Stimulated activated CD8-positive, alpha-beta memory T cell treated with anti-CD3 and anti-CD28 coated beads, Interleukin-4, amount 100 ng/mL, for 1 hour (primary cell): ENCODE data around the gene NAA40.
A peak's percentile ranks its signal among the peaks of the same experiment; 100 is the strongest.

ENCODE experiments used
- DNase-seq, 2 donors: peaks; one replicate each; pipeline ENCODE4 v3.0.0-alpha.2; 2020; ENCODE audit warnings: low read depth in 2 of 2, low spot score in 1 of 2

Gene NAA40

DNA sequence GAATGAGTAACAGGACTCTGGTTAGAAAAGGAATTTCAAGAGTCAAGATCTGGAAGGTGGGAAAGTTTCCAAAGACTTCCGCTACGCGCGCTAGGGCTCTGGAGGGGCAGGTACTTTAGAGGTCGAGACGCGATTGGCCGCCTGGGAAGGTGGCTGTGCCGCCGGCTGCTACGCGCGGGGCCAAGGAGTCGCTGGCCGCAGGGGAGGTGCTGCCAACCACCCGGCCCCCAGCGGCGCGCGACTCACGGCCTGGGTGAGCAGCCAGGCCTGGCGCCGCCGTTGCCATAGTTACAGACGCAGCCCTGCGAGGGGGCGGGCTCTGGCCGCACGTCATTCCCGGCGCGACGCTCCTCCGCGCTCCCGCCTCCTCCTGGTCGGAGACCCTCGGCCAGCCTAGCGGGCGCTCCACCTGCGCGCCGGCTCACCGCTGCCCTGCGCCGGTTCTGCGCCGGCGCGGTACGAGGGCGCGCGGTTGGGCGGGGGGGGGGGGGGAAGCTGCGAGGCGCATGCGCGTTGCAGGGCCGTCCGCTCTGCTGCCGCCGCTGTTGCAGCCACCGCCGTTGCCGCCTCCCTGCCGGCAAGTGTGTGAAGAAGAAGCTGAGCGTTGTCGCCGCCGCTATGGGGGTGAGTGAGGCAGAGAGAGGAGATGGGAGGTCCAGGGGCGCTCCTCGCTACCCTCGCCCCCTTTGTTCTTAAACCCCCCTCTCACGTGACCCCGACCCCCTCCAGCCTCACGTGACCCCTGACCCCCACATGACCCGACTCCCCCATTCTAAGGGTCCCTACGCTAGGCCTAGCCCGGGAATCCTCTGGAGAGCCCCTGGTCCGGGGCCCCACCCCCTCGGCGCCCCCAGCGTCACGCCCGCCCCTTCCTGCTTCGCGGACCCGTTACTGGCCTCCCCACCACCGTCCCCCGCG is at the start of gene NAA40:
Gene NAA40 (plus strand): TSS at position 524 of the 918 bp plus-strand sequence. CDS start 95 bp downstream, at position 619.
- DNase-seq: peak; percentile 82 to 83

DNA sequence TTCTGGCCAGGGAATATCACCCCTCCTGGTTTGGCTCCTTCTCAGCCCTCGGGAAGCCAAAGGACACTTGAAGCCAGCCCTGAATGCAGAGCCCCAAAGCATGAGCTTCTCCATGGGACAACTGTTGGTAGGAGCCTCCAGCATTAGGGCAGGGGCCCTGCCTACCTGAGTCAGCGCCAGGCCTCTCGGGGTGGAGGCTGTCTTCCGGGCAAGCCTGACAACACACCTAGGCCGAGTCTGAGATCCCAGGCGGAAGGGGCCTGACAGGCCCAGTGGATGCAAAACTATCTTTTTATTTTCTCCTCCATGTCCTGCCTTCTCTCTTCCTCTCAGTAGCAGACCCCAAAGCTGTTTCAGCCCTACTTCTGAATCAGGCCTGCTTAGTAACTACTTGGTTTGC is 49.5 kb upstream of the NAA40 start:
- no peak for DNase-seq

DNA sequence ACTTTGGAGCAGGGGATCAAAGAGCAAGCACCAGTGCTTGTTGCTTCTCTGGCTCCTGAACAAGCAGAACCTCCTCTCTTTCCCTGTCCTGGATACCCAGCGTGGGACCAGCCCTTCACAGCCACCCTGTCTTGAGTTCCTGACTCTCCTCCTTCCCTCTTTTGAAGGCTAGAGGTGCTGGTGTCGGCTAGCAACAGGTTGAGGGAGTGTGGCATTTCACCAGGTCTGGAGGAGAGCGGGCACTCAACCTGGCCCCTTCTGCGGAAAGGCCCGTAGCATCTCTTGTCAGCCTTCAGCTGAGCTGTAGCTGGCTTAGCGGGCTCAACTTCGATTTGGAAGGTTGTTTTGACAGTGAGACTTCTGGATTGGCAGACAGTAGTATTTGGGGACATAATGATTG is 48.4 kb upstream of the NAA40 start:
- no peak for DNase-seq

DNA sequence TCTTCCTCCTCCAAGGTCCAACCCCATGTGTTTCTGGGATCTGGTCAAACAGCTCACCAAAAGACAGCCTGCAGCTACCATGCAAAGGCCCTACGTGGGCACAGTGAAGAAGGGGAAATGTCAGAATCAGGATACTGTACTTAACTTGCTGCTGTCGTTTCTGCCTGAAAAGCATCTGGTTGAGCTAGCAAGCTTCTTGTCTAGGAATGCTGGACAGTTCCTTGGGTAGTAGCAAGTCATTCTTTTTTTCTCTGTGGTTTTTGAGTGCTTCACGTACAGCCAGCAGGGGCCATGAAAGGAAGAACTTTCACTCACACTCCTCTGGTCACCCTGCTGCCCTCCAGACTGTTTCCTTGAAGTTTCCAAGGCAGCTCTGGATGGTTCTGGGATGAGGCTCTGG is 46.6 kb upstream of the NAA40 start:
- DNase-seq: no peak

DNA sequence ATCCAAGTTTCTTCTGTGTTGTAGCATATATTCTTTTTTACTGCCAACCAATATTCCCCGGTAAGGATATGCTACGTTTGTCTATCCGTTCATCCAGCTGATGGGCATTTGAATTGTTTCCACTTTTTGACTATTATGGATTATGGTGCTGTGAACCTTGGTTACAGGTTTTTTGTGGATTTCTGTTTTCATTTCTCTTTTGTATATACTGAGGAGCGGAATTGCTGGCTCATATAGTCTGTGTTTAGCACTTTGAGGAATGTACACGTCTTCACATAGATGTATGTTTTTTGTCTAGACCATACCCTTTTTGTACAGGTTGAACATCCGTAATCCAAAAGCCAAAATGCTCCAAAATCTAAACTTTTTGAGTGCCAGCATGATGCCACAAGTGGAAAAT is 45.4 kb upstream of the NAA40 start:
- no peak for DNase-seq

DNA sequence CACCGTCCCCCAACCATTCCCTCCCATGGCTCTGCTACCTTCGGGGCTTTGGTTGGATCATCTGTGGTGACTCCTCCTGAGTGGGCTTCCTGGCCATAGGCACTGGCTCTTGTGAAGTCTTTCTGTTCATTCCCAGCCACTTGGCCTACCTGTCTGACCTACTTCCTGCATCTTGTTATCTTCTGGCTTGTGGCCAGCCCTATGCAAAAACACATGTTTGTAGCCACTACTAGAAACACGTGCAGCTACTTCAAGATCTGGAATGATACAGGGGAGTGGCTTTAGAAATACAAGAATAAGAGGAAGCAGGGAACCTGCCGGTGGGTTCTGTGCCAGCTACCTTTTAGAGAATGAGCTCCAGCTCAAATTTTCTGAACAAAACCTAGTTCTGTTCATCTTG is 42.7 kb upstream of the NAA40 start:
- DNase-seq: no peak

DNA sequence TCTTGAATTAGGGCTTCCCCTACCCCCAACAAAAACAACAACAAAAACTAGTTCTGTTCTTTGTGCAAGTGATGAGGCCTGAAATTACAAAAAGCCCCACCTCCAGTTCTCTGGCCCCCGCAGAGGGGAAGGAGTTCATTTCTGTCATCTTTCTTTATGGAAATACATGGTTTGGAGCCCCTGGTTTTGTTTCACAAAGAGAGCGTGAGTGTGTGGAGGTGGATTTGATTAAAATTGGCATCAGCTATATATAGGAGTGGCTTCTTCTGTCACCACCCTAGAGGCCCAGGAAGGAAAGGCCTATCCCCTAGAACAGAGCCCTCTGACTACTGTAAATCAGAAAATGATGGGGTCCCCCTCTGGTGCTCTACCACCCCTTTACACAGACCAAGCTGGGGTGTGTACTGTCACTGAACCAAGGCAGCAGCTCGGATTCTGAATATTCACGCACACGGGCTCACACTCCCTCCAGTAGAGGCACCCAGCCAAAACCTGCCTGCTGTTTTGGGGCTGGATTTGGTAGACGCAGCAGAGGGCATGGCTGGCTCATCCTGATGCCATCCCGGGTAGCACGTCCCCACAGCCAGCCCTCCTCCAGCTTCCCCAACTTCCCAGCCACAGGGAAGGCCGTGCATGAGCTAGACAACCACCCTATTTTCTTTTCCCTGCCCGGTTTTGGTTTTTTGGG is 41.2 kb upstream of the NAA40 start:
- DNase-seq: no peak

DNA sequence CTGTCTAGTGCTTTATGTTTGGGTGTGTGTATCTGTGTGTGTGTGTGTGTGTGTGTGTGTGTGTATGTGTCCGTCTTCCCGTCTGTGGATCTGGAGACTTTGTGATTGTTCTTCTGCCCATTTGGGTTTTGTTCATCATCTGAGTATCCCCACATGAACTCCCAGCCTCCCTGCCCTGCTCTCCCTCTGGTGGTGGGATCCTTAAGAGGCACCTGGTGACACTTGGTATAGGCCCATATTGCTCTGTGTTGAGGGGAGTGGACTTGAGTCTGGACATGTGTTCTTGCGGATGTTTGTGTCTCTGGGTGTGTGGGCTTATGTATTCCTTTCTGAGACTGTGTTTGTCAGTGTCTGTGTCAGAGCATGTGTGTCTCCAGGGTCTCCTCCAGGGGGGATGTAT is 37.1 kb upstream of the NAA40 start:
- no peak for DNase-seq

DNA sequence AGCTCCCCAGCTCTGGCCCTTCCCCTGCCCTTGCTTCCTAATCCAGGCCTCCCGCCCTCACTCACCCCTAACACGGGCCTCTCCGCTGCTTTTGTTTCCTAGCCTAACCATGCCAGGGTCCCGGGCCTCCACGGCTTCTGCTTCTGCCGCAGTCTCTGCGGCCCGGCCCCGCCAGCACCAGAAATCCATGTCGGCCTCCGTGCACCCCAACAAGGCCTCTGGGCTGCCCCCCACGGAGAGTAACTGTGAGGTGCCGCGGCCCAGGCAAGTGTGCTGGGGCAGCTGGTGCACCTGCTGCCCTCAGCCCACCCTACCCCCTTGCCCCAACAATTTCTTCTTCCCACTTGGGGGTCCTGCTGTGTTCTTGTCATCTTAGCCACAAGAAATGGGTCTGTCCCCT is 34.9 kb upstream of the NAA40 start:
- no peak for DNase-seq

DNA sequence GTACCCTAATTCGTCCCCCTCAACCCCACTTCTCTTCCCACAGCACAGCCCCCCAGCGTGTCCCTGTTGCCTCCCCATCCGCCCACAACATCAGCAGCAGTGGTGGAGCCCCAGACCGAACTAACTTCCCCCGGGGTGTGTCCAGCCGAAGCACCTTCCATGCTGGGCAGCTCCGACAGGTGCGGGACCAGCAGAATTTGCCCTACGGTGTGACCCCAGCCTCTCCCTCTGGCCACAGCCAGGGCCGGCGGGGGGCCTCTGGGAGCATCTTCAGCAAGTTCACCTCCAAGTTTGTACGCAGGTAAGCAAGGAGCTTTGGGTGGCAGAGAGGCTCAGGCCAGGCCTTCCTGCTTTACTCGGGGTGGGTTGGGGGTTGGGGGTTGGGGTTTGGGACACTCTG is 34.1 kb upstream of the NAA40 start:
- no peak for DNase-seq

DNA sequence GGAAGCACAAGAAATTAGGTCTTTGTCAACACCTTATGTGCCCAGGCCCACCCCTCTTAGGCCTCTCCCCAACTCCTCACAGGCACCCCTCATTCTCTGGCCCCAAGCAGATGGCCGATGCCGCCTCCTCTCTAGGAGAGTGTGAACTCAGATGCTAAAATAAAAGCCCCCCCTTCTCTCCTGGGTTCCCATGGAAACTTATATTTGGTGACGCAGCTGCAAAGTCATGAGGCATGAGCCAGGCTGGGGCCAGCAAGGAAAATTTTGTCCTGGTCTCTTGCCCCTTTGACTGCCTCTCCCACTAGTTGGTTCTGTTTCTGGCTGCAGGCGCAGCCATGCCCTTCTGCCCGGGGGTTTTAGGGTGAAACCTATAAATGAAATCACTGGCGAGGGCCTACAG is 33.6 kb upstream of the NAA40 start:
- no peak for DNase-seq

DNA sequence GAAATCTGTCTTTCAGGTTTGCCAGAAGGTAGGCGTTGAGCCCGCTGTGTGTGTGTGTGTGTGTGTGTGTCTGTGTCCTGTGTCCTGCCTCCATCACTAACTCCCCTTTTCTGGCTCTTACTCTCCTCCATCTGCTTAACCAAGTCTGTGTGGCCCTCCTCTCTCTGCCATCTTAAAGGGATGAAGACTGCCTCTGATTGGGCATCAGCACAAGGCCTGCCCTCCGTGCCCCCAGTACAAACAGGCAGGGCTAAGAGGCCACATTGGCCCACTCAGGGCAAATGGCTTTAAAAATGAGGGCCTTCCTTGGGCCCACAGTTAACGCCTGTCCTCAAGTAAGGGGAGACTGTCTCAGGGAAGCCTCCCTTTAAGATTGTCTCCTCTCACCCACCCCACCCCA is 32.7 kb upstream of the NAA40 start:
- no peak for DNase-seq

DNA sequence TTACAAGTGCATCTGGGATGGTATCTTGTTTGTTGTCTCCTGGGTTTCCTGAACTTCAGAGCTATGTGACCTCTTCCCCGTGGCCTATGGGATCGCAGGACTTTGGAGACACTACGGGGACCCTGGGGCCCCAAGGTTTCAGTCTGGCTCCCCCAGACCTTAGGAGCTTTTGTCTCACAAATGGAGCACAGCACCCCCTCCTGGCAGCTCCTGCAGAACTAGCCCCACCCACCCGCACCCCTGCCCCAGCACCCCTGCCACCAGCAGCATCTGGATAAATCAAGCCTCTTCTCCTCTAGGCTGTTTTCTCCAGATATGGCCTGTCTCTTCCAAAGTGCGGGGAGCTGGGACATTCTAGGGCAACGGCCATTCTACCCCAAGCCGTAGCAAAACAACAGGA is 32.2 kb upstream of the NAA40 start:
- DNase-seq: peak in 1 of 2 donors; percentile 27

DNA sequence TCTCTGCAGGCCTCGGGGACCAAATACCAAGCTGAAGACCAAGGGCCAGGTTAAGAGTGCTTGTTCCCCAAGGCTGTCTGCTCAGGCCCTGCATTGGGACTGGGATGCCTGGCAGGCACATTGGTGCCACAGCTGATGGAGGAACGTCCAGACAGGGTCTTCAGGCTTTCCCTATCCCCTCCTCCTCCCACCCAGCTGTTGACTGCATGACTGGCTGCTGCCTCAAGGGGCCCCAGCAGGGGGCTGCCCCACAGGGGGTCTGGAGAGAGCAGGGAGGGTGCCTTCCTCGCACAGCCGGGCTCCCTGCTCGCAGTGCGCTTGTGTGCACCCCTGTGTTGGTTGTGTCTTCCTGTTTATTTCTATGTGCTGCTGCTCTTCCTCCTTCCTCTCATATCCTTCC is 31.7 kb upstream of the NAA40 start:
- DNase-seq: no peak

DNA sequence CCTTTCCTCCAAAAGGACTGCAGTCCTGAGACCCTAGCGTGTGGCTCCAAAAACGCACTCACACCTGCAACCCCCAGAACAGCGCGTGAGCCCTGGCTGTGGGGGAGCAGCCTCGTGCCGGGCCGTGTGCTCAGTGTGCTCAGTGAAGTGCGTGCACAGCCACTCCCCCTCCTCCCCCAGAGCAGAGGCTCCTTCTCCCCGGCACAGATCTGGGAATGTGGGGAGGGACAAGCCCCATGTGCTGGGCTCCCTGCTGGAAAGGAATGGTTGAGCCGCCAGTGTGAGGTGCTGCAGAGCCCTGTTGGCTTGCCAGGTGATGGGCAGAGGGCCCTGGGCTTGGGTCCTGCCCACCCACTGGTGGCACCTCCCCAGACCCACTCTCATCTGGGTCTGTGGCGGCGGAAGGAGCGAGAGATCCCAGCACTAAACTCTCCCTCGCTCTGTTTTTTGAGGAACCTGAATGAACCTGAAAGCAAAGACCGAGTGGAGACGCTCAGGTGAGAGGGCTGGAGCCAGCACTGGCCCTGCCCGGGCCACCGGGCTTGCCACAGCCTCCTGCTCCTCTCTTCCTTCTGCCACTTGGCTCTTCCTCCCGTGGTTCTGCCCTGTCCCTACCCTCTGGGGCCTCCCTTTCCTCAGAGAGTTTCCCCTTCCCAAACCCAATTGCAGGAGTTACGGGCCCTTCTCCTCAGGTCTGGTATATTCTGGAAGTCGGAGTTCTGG is 30.8 kb upstream of the NAA40 start:
- DNase-seq: no peak

DNA sequence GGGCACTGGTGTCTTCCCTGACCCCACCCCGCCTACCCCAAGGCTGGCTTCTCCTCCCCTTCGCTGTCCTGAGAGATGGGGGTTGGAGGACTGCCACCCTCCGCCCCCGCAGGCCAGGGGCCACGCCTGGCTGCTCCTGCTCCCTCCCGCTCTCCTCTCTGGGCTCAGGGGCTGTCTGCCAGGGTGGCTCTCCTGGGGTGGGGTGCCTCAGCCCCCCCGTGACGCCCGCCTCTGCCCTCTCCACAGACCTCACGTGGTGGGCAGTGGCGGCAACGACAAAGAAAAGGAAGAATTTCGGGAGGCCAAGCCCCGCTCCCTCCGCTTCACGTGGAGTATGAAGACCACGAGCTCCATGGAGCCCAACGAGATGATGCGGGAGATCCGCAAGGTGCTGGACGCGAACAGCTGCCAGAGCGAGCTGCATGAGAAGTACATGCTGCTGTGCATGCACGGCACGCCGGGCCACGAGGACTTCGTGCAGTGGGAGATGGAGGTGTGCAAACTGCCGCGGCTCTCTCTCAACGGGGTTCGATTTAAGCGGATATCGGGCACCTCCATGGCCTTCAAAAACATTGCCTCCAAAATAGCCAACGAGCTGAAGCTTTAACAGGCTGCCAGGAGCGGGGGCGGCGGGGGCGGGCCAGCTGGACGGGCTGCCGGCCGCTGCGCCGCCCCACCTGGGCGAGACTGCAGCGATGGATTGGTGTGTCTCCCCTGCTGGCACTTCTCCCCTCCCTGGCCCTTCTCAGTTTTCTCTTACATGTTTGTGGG is 30.0 kb upstream of the NAA40 start:
- DNase-seq: no peak

DNA sequence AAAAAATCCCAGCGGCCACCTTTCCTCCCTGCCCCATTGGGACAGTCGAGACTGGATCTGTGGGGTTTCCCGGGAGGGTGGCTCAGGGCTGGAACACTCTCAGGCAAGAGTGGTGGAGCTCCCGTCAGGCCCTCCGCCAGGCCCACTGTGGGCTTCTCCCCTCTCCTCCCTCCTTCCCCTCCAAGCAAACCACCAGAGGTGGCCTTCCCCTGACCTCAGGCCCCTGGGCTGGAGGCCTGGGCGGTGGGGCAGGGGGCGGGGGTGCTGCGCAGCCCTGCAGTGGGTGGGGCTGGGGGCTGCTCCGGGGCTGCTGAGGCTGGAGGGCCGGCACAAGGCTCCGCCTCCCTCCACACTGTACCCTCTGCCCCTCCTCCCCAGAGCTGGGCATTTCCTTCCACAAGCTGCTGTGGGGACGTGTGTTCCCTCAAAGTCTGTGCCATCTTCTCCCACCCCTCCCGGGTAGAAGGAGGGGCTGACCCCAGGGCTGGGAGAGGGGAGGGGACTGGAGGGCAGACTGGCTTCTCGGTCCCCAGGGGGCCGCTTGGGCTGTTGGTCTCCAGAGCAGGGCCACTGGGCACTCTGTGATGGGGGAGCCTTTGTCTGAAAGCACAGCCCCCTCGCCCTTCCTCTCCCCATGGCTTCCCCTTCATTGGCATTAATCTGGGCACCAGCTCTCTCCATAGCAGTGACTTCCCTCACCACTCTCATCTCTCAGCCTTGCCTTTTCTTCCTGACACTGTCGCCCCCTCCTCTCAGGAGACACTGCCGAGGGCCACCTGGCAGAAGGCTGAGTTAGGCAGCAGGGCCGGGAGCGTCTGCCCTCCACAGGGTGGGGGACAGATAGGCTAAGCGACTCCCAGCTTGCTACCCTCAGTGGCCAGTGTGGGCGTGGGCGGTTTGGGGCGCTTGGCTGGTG is 29.0 kb upstream of the NAA40 start:
- no peak for DNase-seq

DNA sequence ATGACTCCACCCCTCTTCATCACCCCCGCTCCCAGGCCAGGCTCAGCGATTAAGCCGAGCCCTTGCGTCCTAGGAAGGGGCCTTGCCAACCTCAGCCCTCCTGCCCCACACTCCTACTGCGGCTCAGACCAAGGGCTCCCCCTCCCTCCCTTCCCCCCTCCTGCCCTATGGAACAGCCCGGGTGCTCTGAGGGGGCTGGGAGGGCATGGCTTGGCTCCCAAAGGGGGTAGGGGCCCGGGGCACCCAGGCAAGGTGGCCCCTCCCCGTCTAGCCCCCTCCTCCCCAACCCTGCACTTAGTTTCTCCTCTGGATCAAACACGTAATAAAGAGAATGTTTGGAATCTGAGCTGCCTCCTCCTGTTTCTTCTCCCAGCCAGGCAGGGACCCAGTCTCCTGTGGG is 28.1 kb upstream of the NAA40 start:
- DNase-seq: no peak

DNA sequence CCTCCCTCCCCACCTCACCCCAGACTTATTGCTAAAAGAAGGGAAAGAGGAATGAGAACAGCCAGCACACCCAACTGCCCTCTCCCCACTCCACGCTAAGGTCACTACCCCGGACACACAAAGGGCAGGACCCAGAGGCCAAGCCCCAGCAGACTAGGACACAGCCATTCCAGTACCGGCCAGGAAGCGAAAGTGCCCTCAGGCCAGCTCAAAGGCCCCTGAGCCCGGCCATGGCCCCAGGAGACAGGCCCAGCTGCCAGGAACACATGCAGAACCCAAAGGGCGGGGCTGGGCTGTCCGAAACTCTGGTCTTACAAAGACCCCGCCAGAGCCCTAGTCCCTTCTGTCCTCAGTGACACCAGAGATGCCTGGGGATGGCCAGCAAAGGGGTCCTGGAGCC is 27.4 kb upstream of the NAA40 start:
- DNase-seq: no peak

DNA sequence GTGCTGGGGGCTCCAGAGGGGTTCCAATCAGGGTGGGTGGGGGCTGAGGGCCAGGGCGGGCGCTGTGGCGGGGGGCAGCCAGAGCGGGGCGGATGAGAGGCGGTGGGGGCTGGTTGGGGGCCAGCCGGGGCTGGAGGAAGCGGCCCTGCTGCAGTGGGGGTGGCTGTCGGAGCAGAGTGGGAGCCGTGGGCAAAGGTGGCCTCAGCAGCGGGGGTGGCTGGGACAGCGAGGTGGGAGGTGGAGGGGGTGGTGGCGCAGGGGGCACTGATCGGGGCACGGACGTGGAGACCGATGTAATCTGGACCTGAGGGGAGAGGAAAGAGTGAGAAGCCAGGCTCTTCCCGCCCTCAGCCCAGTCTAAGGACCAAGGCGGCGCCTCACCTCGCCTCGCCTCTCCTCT is 26.9 kb upstream of the NAA40 start:
- DNase-seq: no peak
